K562 (cell line): Measurements from ENCODE around the gene YPEL1. TPM values are rescaled to one million over a fixed set of nuclear protein-coding genes. Genes with fewer than 3 reads are reported as not detected.

Experiments
- ATAC-seq: fragments of 200-7000 bp; cut with Tn5 transposase; 3 replicates; pipeline ENCODE4 v1.9.1; 2020; ENCODE audit warnings: moderate library complexity
- BruUV-seq: library from RNA; stranded (reverse); fragments of 400-500 nt; replicated peaks from 2 replicates; lab custom pipeline; 2021; lab: Mats Ljungman, UMichigan
- CTCF ChIA-PET: fragments of 300-600 bp; formaldehyde crosslinking; extraction: SDS; loops from one replicate; lab custom pipeline; 2021; ENCODE audit warnings: low intra/inter-chr PET ratio; lab: Yijun Ruan, JAX
- POLR2A ChIA-PET: fragments of 300-600, 350-650 bp; sonication (Branson Sonifier 250); formaldehyde crosslinking; extraction: SDS; loops from one replicate; lab custom pipeline; 2021; ENCODE audit warnings: antibody characterized with exemption, inconsistent platforms; lab: Yijun Ruan, JAX
- DNase-seq, 4 experiments: peaks; one replicate each; pipeline versions ENCODE4 v3.0.0 to v3.0.0-alpha.2; 2011 to 2018; ENCODE audit warnings: low spot score in 3 of 4, mixed read lengths in 3 of 4; ENCODE audit errors: extremely low read depth in 1 of 4
- FAIRE-seq: peaks from 2 replicates; lab custom pipeline; 2011; peaks lifted over from hg19 to GRCh38; lab: Jason Lieb, UNC
- H2AFZ ChIP-seq: 2 replicates; pipeline ENCODE4 v1.6.0; 2011; ENCODE audit warnings: low read depth, low read length, control low read depth, inconsistent platforms
- H3K27ac ChIP-seq: fragments of 200-600 bp; 3 replicates; pipeline ENCODE4 v1.8.0; 2011; ENCODE audit warnings: low read depth, mild to moderate bottlenecking, control low read depth, inconsistent platforms, low read length, moderate library complexity, mixed read lengths; ENCODE audit errors: extremely low read depth
- H3K27me3 ChIP-seq, 2 experiments: fragments of 300-600 bp in 1 of 2; 2 replicates in 1 of 2; 3 replicates in 1 of 2; pipeline versions ENCODE4 v1.6.0 to v1.8.0; 2011; ENCODE audit warnings: inconsistent platforms in 2 of 2, low read length in 2 of 2, mild to moderate bottlenecking in 1 of 2, mixed read lengths in 1 of 2, moderate library complexity in 1 of 2; ENCODE audit not compliant: control insufficient read depth in 2 of 2, insufficient read depth in 2 of 2
- H3K36me3 ChIP-seq: fragments of 300-600 bp; 3 replicates; pipeline ENCODE4 v1.8.0; 2011; ENCODE audit warnings: mild to moderate bottlenecking, low read length, inconsistent platforms; ENCODE audit not compliant: control insufficient read depth, insufficient read depth
- H3K4me1 ChIP-seq, 2 experiments: fragments of 200-600 bp in 1 of 2; replicated peaks in 1 of 2; 2 replicates in 1 of 2; 3 replicates in 1 of 2; pipeline versions ENCODE4 v1.5.1 to v1.8.0; 2011; ENCODE audit warnings: inconsistent platforms in 2 of 2, low read length in 2 of 2, mild to moderate bottlenecking in 1 of 2, mixed read lengths in 1 of 2, moderate library complexity in 1 of 2; ENCODE audit not compliant: control insufficient read depth in 2 of 2, insufficient read depth in 2 of 2
- H3K4me2 ChIP-seq: 2 replicates; pipeline ENCODE4 v1.6.1; 2011; ENCODE audit warnings: low read length, control low read depth, inconsistent platforms, mixed read lengths; ENCODE audit not compliant: insufficient read depth
- H3K4me3 ChIP-seq: fragments of 200-600 bp; sonication (generic), shearing (Covaris generic); 2 replicates; pipeline ENCODE4 v1.5.1; 2016; ENCODE audit warnings: control low read depth, inconsistent platforms
- H3K79me2 ChIP-seq: fragments of 200-600 bp; 3 replicates; pipeline ENCODE4 v1.8.0; 2011; ENCODE audit warnings: low read length, inconsistent platforms; ENCODE audit not compliant: control insufficient read depth, insufficient read depth
- H3K9ac ChIP-seq, 2 experiments: 2 replicates each; pipeline versions ENCODE4 v1.6.0 to v1.6.1; 2011; ENCODE audit warnings: low read depth in 2 of 2, low read length in 2 of 2, control low read depth in 1 of 2, inconsistent platforms in 1 of 2, mild to moderate bottlenecking in 1 of 2, mixed read lengths in 1 of 2; ENCODE audit not compliant: insufficient read depth in 1 of 2
- H3K9me1 ChIP-seq: one replicate; pipeline ENCODE4 v1.6.0; 2011; ENCODE audit warnings: inconsistent platforms, mild to moderate bottlenecking, low read length, moderate library complexity; ENCODE audit not compliant: control insufficient read depth, insufficient read depth
- H3K9me3 ChIP-seq: replicated peaks from 2 replicates; pipeline ENCODE4 v1.5.1; 2011; ENCODE audit warnings: low read depth, low read length, inconsistent platforms; ENCODE audit not compliant: control insufficient read depth, insufficient read depth
- H4K20me1 ChIP-seq: replicated peaks from 2 replicates; pipeline ENCODE4 v1.6.1; 2011; ENCODE audit warnings: low read length, inconsistent platforms, mixed read lengths; ENCODE audit not compliant: control insufficient read depth, insufficient read depth
- EP300 ChIP-seq: IDR thresholded peaks from 2 replicates; pipeline ENCODE4 v1.6.1; 2012; ENCODE audit warnings: low read length, improper control_type of control experiment
- GABPA ChIP-seq: fragments of 200-800 bp; sonication (Bioruptor generic); conservative IDR thresholded peaks from 2 replicates; pipeline ENCODE4 v1.6.1; 2016; ENCODE audit warnings: low read depth, missing genetic modification characterization, missing compliant biosample characterization
- MAX ChIP-seq: sonication (generic); formaldehyde crosslinking; IDR thresholded peaks from 2 replicates; pipeline ENCODE4 v1.9.0; 2022; ENCODE audit warnings: mild to moderate bottlenecking, missing genetic modification reagents
- PCBP1 ChIP-seq: fragments of 200-400 bp; formaldehyde crosslinking; IDR thresholded peaks from 2 replicates; pipeline ENCODE4 v1.6.1; 2018; ENCODE audit warnings: mild to moderate bottlenecking, low read depth, low read length; ENCODE audit not compliant: poor library complexity, severe bottlenecking
- POLR2AphosphoS2 ChIP-seq: IDR thresholded peaks from 2 replicates; pipeline ENCODE4 v1.6.1; 2012; ENCODE audit warnings: low read length, improper control_type of control experiment
- RNF2 ChIP-seq: sonication (generic); IDR thresholded peaks from 2 replicates; pipeline ENCODE4 v1.6.1; 2016
- STAT5B ChIP-seq: fragments of 250-450 bp; sonication (Bioruptor Pico); IDR thresholded peaks from 2 replicates; pipeline ENCODE4 v1.8.0; 2021; ENCODE audit warnings: mild to moderate bottlenecking, inconsistent platforms
- VEZF1 ChIP-seq: fragments of 200-800 bp; sonication (Bioruptor generic); IDR thresholded peaks from 2 replicates; pipeline ENCODE4 v1.6.1; 2017; ENCODE audit warnings: missing genetic modification characterization, missing compliant biosample characterization
- ZC3H11A ChIP-seq: IDR thresholded peaks from 2 replicates; pipeline ENCODE4 v1.6.1; 2012; ENCODE audit warnings: low read depth, low read length, improper control_type of control experiment
- ZNF133 ChIP-seq: fragments of 250-450 bp; sonication (Bioruptor Pico); IDR thresholded peaks from 2 replicates; pipeline ENCODE4 v1.4.0; 2020; ENCODE audit warnings: mild to moderate bottlenecking
- ZNF384 ChIP-seq: IDR thresholded peaks from 2 replicates; pipeline ENCODE4 v1.6.1; 2012; ENCODE audit warnings: low read depth, low read length, improper control_type of control experiment
- ZNF785 ChIP-seq: fragments of 250-450 bp; sonication (Bioruptor Pico); IDR thresholded peaks from 2 replicates; pipeline ENCODE4 v1.4.0; 2020; ENCODE audit warnings: mild to moderate bottlenecking
- WGBS: fragments of 100-300 bp; shearing (Covaris generic); methylation state at CpG from one replicate; pipeline ENCODE4 v1.1.6; 2016; ENCODE audit warnings: low coverage, mixed read lengths; ENCODE audit not compliant: insufficient coverage; ENCODE audit errors: missing lambda C conversion rate; 5-methylcytosine and 5-hydroxymethylcytosine counted together
- in situ Hi-C: fragments of 300-500 bp; cut with MboI; formaldehyde crosslinking; loops from 4 replicates; pipeline ENCODE4 v1.15.0; 2018; ENCODE audit warnings: inconsistent platforms, mixed read lengths
- intact Hi-C: fragments of 100-400 bp; cut with micrococcal nuclease; formaldehyde crosslinking; loops from 2 replicates; pipeline ENCODE4 v1.14.2; 2022
- polyA plus RNA-seq, 8 experiments: library from polyadenylated mRNA; depleted of rRNA in 4 of 8; stranded (reverse) in 5 of 8; unstranded in 3 of 8; fragments of >200 nt; fragmentation: Nextera tagmentation in 2 of 8; fragmentation: Illumina TruSeq in 1 of 8; extraction: Ambion mirVana in 2 of 8; extraction: Trizol in 1 of 8; gene quantifications; 2 replicates each; pipeline versions ENCODE4 v1.2.1 to v1.2.3, GENCODE V29; 2011 to 2014; ENCODE audit warnings: inconsistent platforms in 1 of 8, missing spikeins in 1 of 8
- total RNA-seq, 7 experiments: library from RNA; depleted of rRNA in 6 of 7; stranded (reverse); fragments of >200 nt in 6 of 7; fragmentation: Illumina TruSeq in 2 of 7; extraction: Trizol in 2 of 7; gene quantifications; 2 replicates each; pipeline versions ENCODE4 v1.2.1 to v1.2.3, GENCODE V29; 2011 to 2021; ENCODE audit warnings: low replicate concordance in 1 of 7

The YPEL1 gene
- total and polyA plus RNA-seq, 9 of the 15 experiments (the other 6 are each of a cell fraction or from before 2014, with no cell fraction given): 0.07 to 2.2 (median 0.46) TPM

GRCh38 chr22:21779444-21779843 is 43.9 kb upstream of the YPEL1 start (continued):
- TF ChIP-seq PCBP1 (peak; percentile 20), POLR2AphosphoS2 (peak; percentile 68; the same call in 1 of the 2 replicates), ZC3H11A (0 out of 2 replicates have a peak, but pooled peaks have one; percentile 53), GABPA (tag) (0 out of 2 replicates have a peak, but pooled peaks have one; percentile 5), VEZF1 (CRISPR knock-in tag) (peak; percentile 26; the same call in 1 of the 2 replicates), ZNF133 (CRISPR knock-in tag) (no peak), ZNF384 (peak; percentile 29; the same call in 1 of the 2 replicates)

GRCh38 chr22:21778705-21779363 is 43.2 kb upstream of the YPEL1 start:
- Histone ChIP-seq H3K9ac (peak overlapping the region in 1 of 2 experiments; percentile 39; a peak in 1 of 4 replicates), H3K36me3 (peaks cover 70% of the 10 kb centered on the region), H3K4me1 (peaks cover 0 to 12% of the 10 kb centered on the region in 2 experiments; a peak in 2 of 5 replicates), H3K9me1 (peaks cover 5% of the 10 kb centered on the region), H4K20me1 (peaks cover 5% of the 10 kb centered on the region), H3K4me3 (no peak overlapping the region), H2AFZ (no peak overlapping the region), H3K27me3 (no peaks in the 10 kb centered on the region), H3K27ac (peak overlapping the region; percentile 7; the same call in 2 of the 3 replicates), H3K4me2 (no peak overlapping the region), H3K9me3 (no peaks in the 10 kb centered on the region), H3K79me2 (0 out of 3 replicates have a peak, but pooled peaks cover 2% of the 10 kb centered on the region)
- ChIA-PET POLR2A (interaction anchor here (0.8 to 4.7 kb wide), 10 partner anchors 11 to 169 kb away, joined by 3 to 63 read pairs (median 6); partner anchors contain the start of gene YPEL1), CTCF (interaction anchor here (1.6 to 1.8 kb wide), 2 partner anchors 66 to 159 kb away, joined by 4 to 10 read pairs; no protein-coding TSS in a partner anchor)
- 67% methylated on average over 4 of the region's 4 CpGs for WGBS
- peak; percentile 84 to 90 (median 88) for DNase-seq
- FAIRE-seq: peak; percentile 84
- ATAC-seq: peak; percentile 61
- intact Hi-C loops: loop anchor here (5.0 kb wide), 2 partner anchors 67 to 88 kb away; partner anchors contain the start of gene MAPK1
- no TSS peak for BruUV-seq
- in situ Hi-C loops: no loop called here
- TF ChIP-seq EP300: peak; percentile 30; the same call in 1 of the 2 replicates
- peak; percentile 78 for TF ChIP-seq MAX (CRISPR knock-in tag)
- no peak for TF ChIP-seq ZNF785 (CRISPR knock-in tag)
- TF ChIP-seq RNF2: no peak
- no peak for TF ChIP-seq STAT5B (CRISPR knock-in tag)
- 0 out of 2 replicates have a peak, but pooled peaks have one; percentile 16 for TF ChIP-seq ZC3H11A
